Measurements from ENCODE around the gene DGUOK.
"Not testable (repeated sequence)": the region's sequence is repeated elsewhere in the genome, so short reads cannot be mapped to it uniquely, and the experiment has no call there.

The DGUOK gene
- total RNA-seq, result 10.0 to 28.7 (median 17.8) reads per million in 17 experiments

DNA sequence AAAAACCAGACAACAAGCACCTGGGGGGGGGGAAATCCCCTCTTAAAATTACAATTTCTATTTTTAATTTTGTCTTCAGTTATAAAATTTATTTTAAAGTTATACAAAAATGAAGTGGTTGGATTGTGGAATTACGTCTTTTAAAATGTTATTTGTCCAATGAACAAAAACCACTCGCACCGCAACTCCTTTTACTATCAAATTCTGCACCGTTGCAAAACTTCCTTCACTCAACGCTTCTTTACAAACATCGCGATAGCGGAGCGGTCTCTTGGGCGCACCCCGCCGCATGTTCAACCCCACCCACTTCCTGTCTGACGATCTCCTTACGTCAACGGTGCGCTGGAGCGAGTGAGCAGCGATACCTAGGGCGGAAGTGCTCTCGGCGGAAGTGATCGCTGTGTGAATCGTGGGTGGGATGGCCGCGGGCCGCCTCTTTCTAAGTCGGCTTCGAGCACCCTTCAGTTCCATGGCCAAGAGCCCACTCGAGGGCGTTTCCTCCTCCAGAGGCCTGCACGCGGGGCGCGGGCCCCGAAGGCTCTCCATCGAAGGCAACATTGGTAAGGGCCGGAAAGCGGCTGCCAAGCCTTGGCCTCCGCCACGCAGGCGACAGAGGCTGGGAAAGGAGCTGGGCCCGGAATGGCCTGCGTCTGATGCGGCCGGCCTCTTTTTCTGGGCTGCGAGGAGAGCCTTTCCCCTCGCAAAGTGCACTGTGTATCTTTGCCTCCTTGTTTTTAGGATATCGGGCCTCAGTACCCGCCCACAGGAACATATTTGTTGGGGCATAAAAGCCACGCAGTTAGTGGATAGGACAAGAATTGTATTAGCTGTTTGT is at the start of gene DGUOK:
Gene DGUOK (plus strand): TSS at position 388 of the 835 bp plus-strand sequence. CDS start 31 bp downstream, at position 419.
- peak; percentile 98 to 100 (median 100) for DNase-seq

DNA sequence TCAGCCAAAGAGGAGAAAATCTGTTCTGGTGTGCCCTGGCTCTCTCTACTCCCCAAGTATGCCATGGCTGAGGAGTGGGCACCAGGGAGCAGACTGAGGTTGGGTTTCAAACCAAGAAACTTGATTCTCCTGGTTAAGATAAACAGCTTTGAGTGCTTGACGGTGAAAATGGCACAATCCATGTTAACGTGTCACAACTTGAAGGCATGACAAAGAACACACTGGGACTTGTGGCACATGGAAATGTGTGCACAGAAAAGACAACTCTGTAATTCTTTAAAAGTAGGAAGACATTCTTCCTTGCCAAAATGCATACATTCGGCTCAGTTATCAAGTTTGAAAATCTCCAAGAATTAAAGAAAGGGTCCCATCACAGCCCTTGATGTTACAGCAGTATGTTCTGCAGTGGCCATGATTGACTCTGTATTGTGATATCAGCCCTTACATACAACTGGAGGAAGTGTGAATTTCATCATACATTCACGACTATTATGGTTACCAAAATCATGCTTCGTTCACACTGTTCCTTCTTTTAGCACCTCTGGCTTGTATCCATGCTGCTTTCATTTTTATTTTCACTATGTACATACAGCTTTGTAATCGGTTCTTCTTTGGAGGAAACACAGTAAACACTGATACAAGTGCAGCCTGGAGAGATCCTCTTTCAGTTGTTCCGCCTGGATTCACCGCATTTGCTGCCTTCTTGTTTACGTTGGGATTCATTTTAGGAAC is 49.4 kb upstream of the DGUOK start:
- DNase-seq, result peak; percentile 45 to 83 (median 68)

DNA sequence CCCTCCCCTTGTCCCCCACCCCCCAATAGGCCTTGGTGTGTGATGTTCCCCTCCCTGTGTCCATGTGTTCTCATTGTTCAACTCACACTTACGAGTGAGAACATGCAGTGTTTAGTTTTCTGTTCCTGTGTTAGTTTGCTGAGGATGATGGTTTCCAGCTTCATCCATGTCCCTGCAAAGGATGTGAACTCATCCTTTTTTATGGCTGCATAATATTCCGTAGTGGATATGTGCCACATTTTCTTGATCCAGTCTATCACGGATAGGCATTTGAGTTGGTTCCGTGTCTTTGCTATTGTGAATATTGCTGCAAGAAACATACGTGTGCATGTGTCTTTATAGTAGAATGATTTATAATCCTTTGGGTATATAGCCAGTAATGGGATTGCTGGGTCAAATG is 48.7 kb upstream of the DGUOK start:
- DNase-seq, result not testable (repeated sequence)

DNA sequence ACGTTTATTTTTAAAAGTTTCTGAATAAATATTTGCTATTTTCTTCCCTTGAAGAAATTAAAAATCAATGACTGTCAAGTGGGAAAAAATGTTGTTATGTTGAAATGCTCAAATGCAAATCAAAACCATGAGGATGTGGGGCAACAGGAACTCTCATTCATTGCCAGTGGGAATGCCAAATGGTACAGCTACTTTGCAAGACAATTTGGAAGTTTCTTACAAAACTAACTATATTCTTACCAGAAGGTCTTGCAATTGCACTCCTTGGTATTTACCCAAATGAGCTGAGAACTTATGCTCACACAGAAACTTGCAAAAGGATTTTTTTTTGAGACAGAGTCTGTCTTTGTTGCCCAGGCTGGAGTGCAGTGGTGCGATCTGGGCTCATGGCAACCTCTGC is 41.3 kb upstream of the DGUOK start:
- DNase-seq, result no peak

DNA sequence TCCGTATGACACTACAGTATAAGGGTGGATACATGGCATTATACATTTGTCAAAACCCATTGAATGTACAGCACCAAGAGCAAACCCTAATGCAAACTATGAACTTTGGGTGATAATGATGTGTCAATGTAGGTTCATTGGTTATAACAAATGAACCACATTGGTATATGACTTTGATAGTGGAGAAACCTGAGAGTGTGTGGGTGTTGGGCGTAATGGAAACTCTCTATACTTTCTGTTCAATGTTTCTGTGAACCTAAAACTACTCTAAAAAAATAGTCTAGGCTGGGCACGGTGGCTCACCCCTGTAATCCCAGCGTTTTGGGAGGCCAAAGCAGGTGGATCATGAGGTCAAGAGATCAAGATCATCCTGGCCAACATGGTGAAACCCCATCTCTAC is 40.3 kb upstream of the DGUOK start:
- no peak for DNase-seq

DNA sequence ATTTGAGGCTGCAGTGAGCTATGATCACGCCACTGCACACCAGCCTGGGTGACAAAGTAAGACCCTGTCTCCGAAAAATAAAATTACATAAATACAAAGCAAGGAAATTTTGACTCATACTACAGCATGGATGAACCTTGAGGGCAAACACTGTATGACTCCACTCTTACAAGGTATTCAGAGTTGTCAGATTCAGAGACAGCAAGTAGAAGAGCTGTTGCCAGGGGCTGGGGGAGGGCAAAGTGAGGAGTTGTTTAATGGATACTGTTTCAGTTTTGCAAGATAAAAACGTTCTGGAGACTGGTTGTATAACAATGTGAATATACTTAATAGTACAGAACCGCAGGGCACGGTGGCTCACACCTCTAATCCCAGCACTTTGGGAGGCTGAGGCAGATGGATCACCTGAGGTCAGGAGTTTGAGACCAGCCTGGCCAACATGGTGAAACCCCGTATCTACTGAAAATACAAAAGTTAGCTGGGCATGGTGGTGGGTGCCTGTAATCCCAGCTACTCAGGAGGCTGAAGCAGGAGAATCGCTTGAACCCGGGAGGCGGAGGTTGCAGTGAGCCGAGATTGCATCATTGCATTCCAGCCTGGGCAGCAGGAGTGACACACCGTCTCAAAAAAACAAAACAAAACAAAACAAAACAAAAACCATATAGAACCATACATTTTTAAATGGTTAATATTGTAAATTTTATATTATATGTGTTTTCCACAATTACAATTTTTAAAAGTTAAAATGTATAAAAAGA is 38.9 kb upstream of the DGUOK start:
- not testable (repeated sequence) for DNase-seq

DNA sequence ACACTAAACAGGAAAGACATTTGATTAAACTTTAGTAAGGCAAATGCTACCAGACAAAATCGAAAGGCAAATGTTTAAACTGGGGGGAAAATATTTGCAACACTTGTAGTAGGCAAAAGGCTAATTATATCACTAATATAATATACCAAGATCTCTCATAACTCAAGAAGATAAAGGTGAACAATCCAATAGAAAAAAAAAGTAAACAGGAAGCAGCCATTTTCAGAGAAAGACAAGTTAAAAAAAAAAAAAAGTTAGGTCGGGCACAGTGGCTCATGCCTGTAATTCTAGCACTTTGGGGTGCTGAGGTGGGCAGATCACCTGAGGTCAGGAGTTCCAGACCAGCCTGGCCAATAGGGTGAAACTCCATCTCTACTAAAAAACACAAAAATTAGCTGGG is 38.3 kb upstream of the DGUOK start:
- DNase-seq, result no peak

DNA sequence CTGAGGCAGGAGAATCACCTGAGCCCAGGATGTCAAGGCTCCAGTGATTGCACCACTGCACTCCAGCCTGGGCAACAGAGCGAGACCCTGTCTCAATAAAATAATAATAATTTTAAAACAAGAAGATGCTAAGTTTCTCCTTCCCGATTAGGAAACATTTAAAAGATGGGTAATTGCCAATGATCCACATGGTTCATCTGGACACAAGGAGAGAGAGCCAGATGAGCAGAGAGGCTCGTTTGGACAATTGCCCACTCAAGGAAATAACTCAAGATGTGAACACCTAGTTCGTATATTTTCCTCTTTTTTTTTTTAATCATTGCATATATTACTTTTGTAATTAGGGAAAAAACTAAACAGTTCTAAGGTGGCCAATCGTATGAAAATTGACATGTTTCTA is 37.5 kb upstream of the DGUOK start:
- DNase-seq, result no peak

DNA sequence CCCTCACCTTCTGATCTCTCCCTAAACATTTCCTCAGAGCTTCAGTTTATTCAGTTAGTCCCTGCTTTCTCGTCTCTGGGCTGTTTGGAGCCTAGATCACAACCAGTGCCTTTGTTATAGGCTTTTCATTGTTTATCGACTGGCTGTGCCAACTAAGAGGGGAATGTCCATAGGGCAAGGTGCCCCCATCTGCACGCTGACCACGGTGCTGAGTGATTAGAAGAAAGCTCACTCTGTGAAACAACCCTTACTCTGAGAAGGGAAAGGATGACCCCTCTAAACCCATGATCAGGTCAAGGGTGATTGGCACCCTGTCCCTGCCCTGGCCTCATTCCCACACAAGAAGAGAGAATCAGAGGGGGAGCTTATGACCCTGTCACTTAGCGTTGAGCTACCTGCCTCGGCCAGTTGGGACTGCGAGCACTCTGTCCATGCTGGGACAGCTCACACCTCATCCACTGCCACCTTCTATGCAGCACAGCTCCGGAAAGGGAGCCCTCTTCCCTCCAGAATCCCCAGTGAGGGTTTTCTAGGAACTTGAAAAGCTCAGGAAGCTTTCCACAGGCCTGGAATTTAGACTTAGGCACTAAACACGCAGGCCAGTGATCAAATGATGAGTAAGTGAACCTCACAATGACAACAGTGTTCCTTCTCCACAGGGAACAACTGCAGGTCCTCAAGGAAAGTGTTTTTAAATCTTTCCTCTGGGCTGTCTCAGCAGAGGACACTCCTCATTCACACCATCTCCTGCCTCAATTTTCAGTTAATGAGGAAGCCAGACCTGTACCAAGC is 36.2 kb upstream of the DGUOK start:
- DNase-seq, result no peak

DNA sequence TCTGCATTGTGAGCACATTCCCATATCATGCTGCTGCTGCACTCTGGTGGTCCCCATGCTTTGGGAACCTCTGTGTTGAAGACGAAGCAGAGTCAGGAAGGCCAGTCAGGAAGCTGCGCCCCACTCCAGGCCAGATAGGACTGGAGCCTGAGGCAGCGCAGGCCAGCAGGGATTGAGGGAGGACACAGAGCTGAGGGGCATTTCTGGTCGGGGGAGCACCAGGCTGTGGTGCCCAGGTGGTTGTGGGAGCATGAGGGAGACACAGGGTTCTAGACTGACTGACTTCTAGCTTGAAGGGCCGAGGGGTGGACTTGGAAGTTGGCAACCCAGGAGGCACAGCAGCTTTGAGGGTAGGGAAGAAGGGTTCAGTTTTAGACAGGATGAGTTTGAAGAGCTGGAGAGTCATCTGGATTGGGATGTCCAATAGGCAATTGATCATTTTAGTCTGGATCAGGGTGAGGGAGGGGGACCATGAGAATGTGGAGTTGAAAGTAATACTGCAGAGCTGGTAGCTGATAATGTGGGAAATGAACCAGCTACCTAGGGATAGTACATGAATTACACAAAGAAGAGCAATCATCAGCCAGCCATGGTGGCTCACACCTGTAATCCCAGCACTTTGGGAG is 35.3 kb upstream of the DGUOK start:
- no peak for DNase-seq

DNA sequence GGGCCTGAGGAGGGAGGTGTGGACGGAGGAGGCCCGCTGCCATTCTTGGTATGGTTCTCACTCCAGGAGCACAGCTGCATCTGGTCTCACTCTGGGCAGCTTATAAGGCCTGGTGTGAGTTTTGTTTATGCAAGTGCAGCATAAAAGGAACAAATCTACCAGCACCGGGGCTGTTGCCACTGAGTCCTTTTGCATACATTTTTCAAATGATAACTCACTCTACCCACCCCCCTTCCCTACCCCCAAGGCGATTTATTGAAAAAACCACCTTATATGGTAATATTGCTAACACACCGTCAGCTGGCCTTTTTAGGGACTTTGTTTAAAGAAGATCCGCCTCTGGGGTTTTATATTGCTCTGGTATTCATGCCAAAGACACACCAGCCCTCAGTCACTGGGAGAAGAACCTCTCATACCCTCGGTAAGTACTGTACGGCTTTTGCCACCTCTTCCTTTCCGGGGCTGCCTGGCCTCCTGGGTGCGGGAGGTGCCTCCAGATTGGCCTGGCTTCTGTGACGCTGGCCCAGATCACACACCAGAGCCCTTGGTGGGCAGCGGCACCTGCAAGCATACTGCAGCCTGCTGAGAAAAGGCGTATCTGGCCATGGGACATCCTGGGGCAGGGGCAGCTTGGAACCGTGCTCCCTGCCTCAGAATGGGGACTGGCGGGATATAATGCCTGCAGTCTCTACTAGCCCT is 33.9 kb upstream of the DGUOK start, which contains the start of gene ACTG2:
Gene ACTG2 (plus strand): TSS at position 378 of the 699 bp plus-strand sequence. CDS start 8,304 bp downstream, outside the sequence.
- no peak for DNase-seq

DNA sequence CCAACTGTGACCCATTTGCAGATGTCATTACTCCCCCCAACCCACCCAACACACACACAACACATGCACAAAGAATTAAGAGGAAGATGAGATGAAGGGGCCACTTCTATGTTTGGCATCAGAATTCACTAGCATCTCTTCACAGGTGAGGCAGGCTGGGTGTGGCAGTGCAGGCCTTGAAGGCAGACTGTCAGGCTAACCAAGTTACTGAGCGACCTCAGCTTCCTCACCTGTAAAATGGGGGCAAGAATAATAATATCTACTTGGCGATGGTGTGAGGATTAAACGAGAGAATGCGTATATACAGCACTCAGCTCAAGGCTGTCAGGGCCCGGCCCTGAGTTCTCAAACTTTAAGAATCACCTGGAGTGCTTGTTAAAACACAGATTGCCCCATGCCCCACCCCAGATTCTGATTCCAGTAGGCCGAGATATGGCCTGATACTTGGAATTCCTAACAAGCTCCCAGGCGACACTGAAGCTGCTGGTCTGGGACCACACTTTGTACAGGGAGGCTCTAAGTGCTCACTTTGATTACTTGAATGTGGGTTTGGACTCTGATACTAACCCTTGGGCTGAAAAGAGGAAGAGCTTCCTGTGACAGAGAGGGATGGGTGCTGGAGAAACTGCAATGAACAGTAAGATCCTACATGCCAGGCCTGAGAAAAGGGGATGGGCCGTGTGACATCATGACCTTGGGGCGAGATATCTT is 32.8 kb upstream of the DGUOK start:
- DNase-seq, result peak in 2 of 4 experiments; percentile 15 to 26

DNA sequence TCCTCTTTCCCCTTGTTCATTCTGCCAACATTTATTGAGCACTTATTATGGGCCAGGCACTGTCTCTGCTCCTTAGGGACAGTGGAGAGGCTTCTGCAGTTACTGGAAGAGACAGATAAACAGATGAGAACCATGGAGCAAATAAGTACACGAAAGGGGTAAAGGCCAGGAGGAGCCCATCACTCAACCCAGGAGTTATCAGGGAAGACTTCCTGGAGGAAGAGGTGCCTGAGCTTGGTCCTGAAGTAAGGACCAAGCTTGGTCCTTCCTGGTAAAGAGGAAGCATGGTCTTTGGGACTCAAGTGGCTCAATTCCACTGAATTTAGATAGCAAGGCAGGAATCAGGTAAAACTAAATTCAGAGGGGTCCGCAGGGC is 32.2 kb upstream of the DGUOK start:
- DNase-seq, result no peak

DNA sequence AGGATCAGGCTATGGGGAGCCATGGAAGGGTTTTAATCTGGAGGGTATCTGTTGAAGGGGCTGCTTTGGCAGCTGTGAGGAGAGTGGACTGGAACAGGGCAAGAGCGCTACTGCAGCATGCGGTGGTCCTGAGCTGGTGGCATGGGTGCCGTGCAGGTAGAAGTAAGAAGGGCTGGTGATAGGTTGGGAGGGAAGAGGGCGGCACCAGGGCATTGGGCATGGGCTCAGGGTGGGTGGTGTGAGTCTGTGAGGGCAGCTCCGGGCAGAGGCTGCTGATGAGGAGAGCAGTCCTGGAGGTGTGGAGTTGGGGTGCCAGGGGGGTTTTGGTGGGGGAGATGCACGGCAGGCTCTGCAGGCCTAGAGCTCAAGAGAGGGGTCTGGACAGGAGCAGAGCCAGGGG is 31.8 kb upstream of the DGUOK start:
- DNase-seq, result no peak

DNA sequence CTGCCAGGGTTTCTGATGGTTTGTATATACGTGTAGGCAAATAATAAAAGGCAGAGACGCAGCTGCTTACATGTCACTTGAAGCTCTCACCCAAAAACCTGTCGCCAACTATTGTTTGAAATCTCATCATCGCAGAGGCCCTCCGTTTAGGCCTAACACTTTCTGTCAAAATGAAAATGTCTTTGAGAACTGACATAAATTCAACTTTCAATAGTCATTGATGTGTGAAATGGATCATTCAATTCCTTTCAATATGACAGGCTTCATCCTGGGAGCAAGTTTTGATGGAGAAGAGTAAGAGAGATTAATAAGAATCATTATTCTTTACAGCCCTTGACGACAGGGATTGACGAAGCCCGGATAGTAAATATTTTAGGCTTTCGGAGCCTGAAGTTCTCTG is 31.2 kb upstream of the DGUOK start:
- DNase-seq, result no peak

DNA sequence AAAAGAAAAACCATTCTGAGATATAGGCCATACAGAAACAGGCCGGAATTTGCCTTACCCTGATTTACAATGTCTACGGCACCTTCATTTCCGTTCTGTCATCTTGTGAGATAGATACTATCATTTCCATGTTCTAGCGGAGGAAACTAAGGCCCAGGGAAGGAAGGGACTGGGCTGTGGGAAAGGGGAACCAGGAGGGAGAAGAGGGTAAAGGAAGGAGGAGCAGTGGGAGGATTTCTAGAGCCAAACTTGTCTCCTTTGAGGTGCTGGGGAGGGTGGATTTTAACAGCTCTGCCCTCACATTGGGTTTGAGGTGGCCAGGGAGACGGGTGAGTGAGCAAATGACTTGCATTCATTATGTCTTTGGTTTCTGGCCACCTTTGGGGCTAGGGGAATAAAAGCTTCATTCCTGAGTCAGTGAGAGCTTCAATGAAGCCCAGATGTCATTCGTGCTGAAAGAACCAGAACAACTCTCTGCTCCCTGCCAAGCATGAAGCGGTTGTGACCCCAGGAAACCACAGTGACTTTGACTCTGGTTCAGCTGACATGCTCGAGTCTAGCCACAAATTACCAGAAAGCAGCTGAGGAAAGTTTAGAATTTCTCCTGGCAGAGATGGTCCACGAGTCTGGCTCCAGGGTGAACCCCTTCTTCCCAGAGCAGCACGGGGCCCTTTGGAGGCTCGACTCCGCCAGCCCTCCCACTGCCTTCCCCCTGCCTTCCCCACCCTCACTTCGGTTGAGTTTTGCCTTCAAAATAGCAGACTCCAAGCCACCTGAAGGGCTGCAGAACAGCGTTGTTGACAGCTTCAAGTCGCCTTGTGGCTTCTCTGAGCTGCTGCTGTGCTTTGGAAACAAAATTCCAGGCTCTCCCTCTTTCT is 30.1 kb upstream of the DGUOK start:
- peak; percentile 18 to 40 (median 34) for DNase-seq

DNA sequence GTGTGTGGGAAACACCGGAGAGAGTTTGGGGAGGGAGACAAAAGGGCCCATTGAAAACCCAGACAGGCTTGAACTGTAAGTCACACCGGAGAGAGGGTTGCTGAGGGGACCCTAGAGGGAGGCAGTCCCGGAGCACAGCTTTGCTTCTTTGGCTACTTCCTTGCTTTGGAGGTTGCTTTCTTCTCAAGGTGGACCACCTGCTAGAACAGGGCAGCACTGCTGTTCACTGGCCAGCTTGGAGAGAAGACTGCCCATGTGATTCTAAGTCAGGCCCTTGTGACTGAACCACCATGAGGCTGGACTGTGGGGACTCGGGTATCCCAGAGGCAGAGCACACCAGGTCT is 29.5 kb upstream of the DGUOK start:
- DNase-seq, result no peak

DNA sequence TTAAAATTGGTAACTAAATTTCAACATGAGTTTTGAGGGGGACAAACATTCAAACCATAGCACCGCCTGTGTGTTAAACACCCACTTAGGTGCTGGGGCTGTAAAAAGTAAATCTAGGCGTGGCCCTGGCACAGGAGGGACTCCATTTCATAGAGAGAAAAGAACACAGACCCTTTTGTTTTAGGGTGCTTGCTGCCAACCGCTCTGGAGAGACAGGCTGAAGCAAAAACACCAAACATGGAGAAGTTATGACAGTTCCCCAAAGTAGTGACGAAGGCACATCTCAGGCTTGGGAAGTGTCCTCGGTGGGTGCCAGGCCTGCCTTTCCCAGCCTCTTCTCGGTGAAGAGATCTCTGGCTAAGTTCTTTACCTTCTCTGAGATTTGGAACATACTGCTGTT is 28.7 kb upstream of the DGUOK start:
- peak in 1 of 4 experiments; percentile 20 for DNase-seq

DNA sequence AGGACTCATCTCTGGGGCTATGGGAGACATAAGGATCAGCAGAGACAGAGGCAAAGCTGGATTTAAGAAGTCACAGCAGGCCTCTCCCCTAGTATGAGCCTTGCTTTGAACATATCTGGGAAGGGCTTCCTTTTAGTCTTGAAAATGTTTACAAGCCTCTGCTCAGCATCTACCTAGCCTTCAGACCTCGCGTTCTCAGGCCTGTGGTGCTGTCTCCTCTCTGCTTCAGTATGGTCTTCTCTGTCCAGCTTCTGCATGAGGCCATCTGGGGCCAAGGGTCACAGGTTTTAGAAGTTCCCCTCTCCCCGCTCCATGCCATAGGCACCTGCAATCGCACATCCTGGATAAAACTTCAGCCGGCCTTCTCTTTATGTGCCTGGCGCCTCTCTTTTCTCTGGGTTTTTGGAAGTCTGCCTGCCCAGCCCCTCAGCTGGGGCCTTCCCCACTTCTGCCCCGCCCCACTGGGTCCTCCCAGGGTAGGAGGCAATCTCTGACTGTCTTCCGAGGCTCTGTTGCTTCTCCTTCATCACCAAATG is 26.8 kb upstream of the DGUOK start:
- DNase-seq, result no peak
